ENCODE measurements around the gene CYB561D1.

GRCh38 chr1:109530457-109531087, 36.7 kb downstream of the CYB561D1 start:
- TF ChIP-seq EZH2 (IDR thresholded peaks at IDR 0.05; ENCODE audit: borderline replicate concordance, low read depth, low read length, severe bottlenecking) (no peak), CTCF (IDR thresholded peaks at IDR 0.05; ENCODE audit: extremely low read depth in 1 of 2, insufficient read depth in 1 of 2, low read depth in 1 of 2, low read length in 2 of 2) (no peak), POLR2A (IDR thresholded peaks at IDR 0.05; ENCODE audit: low read depth, low read length) (no peak), MAX (IDR thresholded peaks at IDR 0.05; ENCODE audit: insufficient read depth, insufficient read length) (no peak), POLR2AphosphoS5 (IDR thresholded peaks at IDR 0.05; ENCODE audit: insufficient read depth, low read depth, low read length) (no peak), MYC (IDR thresholded peaks at IDR 0.05; ENCODE audit: low read depth, low read length) (no peak), GATA2 (IDR thresholded peaks at IDR 0.05; ENCODE audit: insufficient read depth, insufficient read length, low read depth, low read length) (no peak), JUN (IDR thresholded peaks at IDR 0.05; ENCODE audit: borderline replicate concordance, insufficient read depth, insufficient read length, low read depth) (no peak), FOS (IDR thresholded peaks at IDR 0.05; ENCODE audit: borderline replicate concordance, insufficient read depth, low read length) (no peak)

Data from endothelial cell of umbilical vein (primary cell).